ENCODE measurements around the gene RD3L. TPM values are rescaled to one million over a fixed set of nuclear protein-coding genes. Genes with fewer than 3 reads are reported as not detected.

The RD3L gene
- not detected in 2 replicates for total RNA-seq

GRCh38 chr14:103941973-103942736 lies at the start of gene RD3L:
TSS of gene RD3L (minus strand) at chr14:103942529. CDS start at chr14:103941695, 834 bp downstream.

GRCh38 chr14:103928011-103928890 lies 14.1 kb downstream of the RD3L start, which contains the start of gene TDRD9:
TSS of gene TDRD9 (plus strand) at chr14:103928456. CDS start at chr14:103928510, 54 bp downstream.

Other genes with a start within 250 kb of the RD3L start
- 11.3 and 12.1 TPM in 2 replicates for gene XRCC3, start 227.1 kb downstream of the RD3L start, total RNA-seq
- 44.7 and 65.7 TPM in 2 replicates for gene ZFYVE21, start 226.7 kb downstream of the RD3L start, total RNA-seq
- 7.6 and 12.1 TPM in 2 replicates for gene PPP1R13B, start 95.0 kb downstream of the RD3L start, total RNA-seq
- gene TDRD9, start 14.1 kb downstream of the RD3L start, total RNA-seq, result 1.0 and 1.3 TPM in 2 replicates
- gene ASPG, start 143.2 kb upstream of the RD3L start, total RNA-seq, result 0.09 TPM in 1 of 2 replicates, not detected in the other
- 2.7 and 15.2 TPM in 2 replicates for gene KIF26A, start 196.1 kb upstream of the RD3L start, total RNA-seq

Measured in endothelial cell of coronary artery (primary cell).